EH (cell line): ENCODE data around the gene LCN1.

Source experiments
- DNase-seq: peaks from one replicate; pipeline ENCODE4 v3.0.0-alpha.2; 2015; ENCODE audit warnings: low read depth

Gene LCN1

DNA sequence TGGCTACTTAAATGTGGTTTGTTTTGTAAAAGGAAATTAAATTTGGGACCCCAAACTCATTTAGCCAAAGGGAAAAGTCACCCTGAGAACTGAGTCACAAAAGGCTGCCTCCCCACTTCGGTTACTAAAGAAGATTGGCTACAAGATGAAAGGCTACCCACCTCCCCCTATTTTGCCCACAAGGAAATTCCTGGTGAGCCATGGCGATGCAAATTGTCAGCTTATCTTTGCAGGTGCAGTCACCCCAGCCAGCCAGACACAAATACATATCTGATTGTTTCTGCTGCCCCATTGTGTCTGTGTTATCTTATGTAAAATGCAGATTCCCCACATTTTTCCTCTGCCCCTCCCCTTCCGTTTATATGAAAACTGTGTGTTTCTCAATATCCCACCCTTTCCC is 49.2 kb downstream of the LCN1 start:
- DNase-seq, result no peak

DNA sequence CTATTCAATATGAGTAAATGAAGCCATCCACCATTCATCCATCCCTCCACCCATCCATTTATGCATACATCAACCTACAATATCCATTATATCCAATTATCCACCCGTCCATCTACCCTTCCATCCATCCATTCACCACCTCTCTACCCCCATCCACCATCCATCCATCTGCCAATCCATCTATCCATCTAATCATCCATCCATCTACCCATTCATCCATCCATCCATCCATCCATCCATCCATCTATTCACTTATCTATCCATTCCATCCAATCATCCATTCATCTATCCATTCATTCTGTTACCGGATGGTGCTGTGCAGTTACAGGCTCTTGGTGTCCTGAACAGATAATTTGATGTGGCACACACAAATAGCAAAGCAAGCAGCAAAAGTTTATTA is 51.0 kb downstream of the LCN1 start:
- no peak for DNase-seq

DNA sequence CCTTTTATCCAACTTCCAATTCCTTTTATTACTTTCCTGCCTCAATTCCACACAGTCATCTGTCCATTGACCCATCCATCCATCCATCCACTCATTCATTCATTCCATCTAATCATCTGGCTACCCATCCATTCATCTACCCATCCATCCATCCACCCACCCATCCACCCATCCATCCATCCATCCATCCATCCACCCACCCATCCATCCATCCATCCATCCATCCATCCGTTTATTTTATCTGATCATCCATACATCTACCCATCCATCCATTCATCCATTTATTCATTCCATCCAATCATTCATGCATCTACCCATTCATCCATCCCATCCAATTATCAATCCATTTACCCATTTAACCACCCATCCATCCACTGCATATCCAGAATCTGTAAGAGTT is 51.9 kb downstream of the LCN1 start:
- DNase-seq, result no peak

DNA sequence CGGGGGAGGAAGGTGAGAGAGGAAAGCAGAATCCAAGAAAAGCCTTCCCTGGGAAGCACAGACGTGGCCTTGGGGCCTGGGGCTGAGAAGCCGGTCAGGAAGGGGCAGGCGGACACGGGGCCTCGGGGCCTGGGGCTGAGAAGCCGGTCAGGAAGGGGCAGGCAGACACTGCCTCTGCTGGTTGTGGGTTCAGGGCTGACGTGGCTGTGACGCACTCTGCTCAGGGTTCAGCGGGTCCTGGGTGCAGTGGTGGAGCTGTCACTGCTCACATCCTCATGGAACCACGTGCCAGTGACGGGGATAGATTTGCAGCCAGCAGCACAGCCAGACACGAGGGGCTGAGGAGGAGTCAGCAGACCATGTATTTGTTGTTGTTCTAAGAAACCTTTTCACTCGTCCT is 53.1 kb downstream of the LCN1 start:
- DNase-seq, result no peak

DNA sequence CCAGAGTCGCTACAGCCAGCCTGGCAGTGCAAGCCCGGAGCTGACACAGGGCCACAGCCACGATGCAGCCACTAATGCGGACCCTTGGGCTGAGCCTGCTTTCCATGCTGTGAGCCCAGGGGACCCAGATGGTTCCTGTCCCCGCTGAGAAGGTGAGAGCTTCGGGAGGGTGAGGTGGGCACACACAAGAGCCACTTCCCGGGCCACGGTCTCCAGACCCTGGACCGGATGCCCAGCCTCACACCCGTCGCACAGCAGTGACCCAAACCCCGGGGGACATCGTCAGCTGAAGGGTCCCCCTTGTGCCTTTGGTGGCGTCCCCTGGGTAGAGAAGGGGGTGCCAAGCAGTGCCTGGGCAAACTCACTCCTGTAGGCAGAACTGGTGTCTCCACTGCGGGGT is 53.7 kb downstream of the LCN1 start:
- DNase-seq, result no peak
